Kidney epithelial cell (primary cell): ENCODE measurements around the gene CFAP161. TPM values are rescaled to one million over a fixed set of nuclear protein-coding genes. Genes with fewer than 3 reads are reported as not detected.

Experiments used
- DNase-seq: peaks from one replicate; pipeline ENCODE4 v3.0.0-alpha.2; 2010; ENCODE audit warnings: low read depth
- H3K27me3 ChIP-seq: 2 replicates; pipeline ENCODE4 v1.6.0; 2011; ENCODE audit warnings: low read length; ENCODE audit not compliant: control insufficient read depth, insufficient read depth
- H3K36me3 ChIP-seq: 2 replicates; pipeline ENCODE4 v1.5.1; 2011; ENCODE audit warnings: low read length; ENCODE audit not compliant: control insufficient read depth, insufficient read depth
- H3K4me3 ChIP-seq: 2 replicates; pipeline ENCODE4 v1.5.1; 2011; ENCODE audit warnings: low read depth, mild to moderate bottlenecking, control low read depth, low read length
- CTCF ChIP-seq: IDR thresholded peaks from 2 replicates; pipeline ENCODE4 v1.5.1; 2011; ENCODE audit warnings: mild to moderate bottlenecking, moderate library complexity, low read length, control low read depth, inconsistent platforms; ENCODE audit not compliant: insufficient read depth, poor library complexity, severe bottlenecking
- total RNA-seq: library from RNA; depleted of rRNA; stranded (reverse); fragments of >200 nt; gene quantifications from 2 replicates; pipeline ENCODE4 v1.2.3, GENCODE V29; 2015

CFAP161 gene
- total RNA-seq, 1 donor from 2014 or later: not detected

- no peak for DNase-seq
- Histone ChIP-seq H3K27me3 (peaks cover 4% of the 10 kb centered on the region), H3K36me3 (no peaks in the 10 kb centered on the region), H3K4me3 (no peak overlapping the region)
- no peak for TF ChIP-seq CTCF
Observed at GRCh38 chr15:81098861-81099651, 35.0 kb upstream of the CFAP161 start.

GRCh38 chr15:81101894-81102815, 31.9 kb upstream of the CFAP161 start:
- Histone ChIP-seq H3K4me3 (no peak overlapping the region), H3K27me3 (peaks cover 4% of the 10 kb centered on the region), H3K36me3 (no peaks in the 10 kb centered on the region)
- no peak for DNase-seq
- no peak for TF ChIP-seq CTCF

- Histone ChIP-seq H3K36me3 (no peaks in the 10 kb centered on the region), H3K4me3 (no peak overlapping the region), H3K27me3 (peaks cover 4% of the 10 kb centered on the region)
- no peak for DNase-seq
- no peak for TF ChIP-seq CTCF
Observed at GRCh38 chr15:81103857-81104256, 30.2 kb upstream of the CFAP161 start.

GRCh38 chr15:81105545-81105944, 28.5 kb upstream of the CFAP161 start:
- Histone ChIP-seq H3K27me3 (no peaks in the 10 kb centered on the region), H3K4me3 (no peak overlapping the region), H3K36me3 (no peaks in the 10 kb centered on the region)
- TF ChIP-seq CTCF: no peak
- DNase-seq: no peak

GRCh38 chr15:81106560-81106959, 27.5 kb upstream of the CFAP161 start:
- Histone ChIP-seq H3K4me3 (no peak overlapping the region), H3K27me3 (no peaks in the 10 kb centered on the region), H3K36me3 (no peaks in the 10 kb centered on the region)
- TF ChIP-seq CTCF: peak; percentile 69
- no peak for DNase-seq
